NK-92 treated with Interleukin-12 subunit alpha and Interleukin-12 subunit beta, amount 100 ng/mL, for 24 hours (cell line): ENCODE measurements around the gene CD84.
"Not testable (repeated sequence)": the region's sequence is repeated elsewhere in the genome, so short reads cannot be mapped to it uniquely, and the experiment has no call there.

Source experiments
- DNase-seq: peaks from one replicate; lab custom pipeline; 2025; lab: John Stamatoyannopoulos, UW

The CD84 gene

GRCh38 chr1:160579216-160579701 lies at the start of gene CD84:
CD84 (minus strand) TSS chr1:160579496; CDS start chr1:160579437, 59 bp downstream.
- no peak for DNase-seq

GRCh38 chr1:160628799-160629263 lies 49.5 kb upstream of the CD84 start:
- no peak for DNase-seq

GRCh38 chr1:160627677-160628289 lies 48.5 kb upstream of the CD84 start:
- DNase-seq, result not testable (repeated sequence)

GRCh38 chr1:160626509-160627342 lies 47.4 kb upstream of the CD84 start:
- DNase-seq, result no peak

GRCh38 chr1:160625725-160626498 lies 46.6 kb upstream of the CD84 start:
- DNase-seq, result no peak

GRCh38 chr1:160625321-160625720 lies 46.0 kb upstream of the CD84 start:
- no peak for DNase-seq

GRCh38 chr1:160624464-160624863 lies 45.2 kb upstream of the CD84 start:
- DNase-seq, result no peak

GRCh38 chr1:160623862-160624261 lies 44.6 kb upstream of the CD84 start:
- DNase-seq, result no peak

GRCh38 chr1:160623227-160623633 lies 43.9 kb upstream of the CD84 start:
- DNase-seq, result no peak

- DNase-seq, result no peak
Measured at GRCh38 chr1:160622501-160623226, 43.4 kb upstream of the CD84 start.

- DNase-seq, result no peak
Measured at GRCh38 chr1:160621633-160622413, 42.5 kb upstream of the CD84 start.

GRCh38 chr1:160620942-160621632 lies 41.8 kb upstream of the CD84 start:
- no peak for DNase-seq

GRCh38 chr1:160619742-160620277 lies 40.5 kb upstream of the CD84 start:
- DNase-seq, result no peak

- DNase-seq, result no peak
Measured at GRCh38 chr1:160618763-160619274, 39.5 kb upstream of the CD84 start.

- DNase-seq, result no peak
Measured at GRCh38 chr1:160618327-160618726, 39.0 kb upstream of the CD84 start.

- DNase-seq, result no peak
Measured at GRCh38 chr1:160615660-160616059, 36.4 kb upstream of the CD84 start.

- no peak for DNase-seq
Measured at GRCh38 chr1:160614410-160614809, 35.1 kb upstream of the CD84 start.

- no peak for DNase-seq
Measured at GRCh38 chr1:160612613-160613218, 33.4 kb upstream of the CD84 start.

- DNase-seq, result no peak
Measured at GRCh38 chr1:160610569-160611242, 31.4 kb upstream of the CD84 start.
